Neuronal stem cell (in vitro differentiated cells): ENCODE measurements around the gene TRUB1. TPM values are rescaled to one million over a fixed set of nuclear protein-coding genes. Genes with fewer than 3 reads are reported as not detected.

Experiments used
- DNase-seq: peaks from one replicate; pipeline ENCODE4 v3.0.0-alpha.2; 2013; ENCODE audit warnings: low spot score
- H2AFZ ChIP-seq: one replicate; pipeline ENCODE4 v1.6.1; 2013; ENCODE audit warnings: mild to moderate bottlenecking, low read length, inconsistent platforms
- H2AK5ac ChIP-seq: 2 replicates; pipeline ENCODE4 v1.6.1; 2013; ENCODE audit warnings: low read depth, mild to moderate bottlenecking, inconsistent platforms, low read length, moderate library complexity, mixed read lengths
- H2BK120ac ChIP-seq: 2 replicates; pipeline ENCODE4 v1.6.1; 2013; ENCODE audit warnings: low read depth, mild to moderate bottlenecking, inconsistent platforms, low read length, moderate library complexity, mixed read lengths
- H2BK12ac ChIP-seq: one replicate; pipeline ENCODE4 v1.6.1; 2013; ENCODE audit warnings: low read length, inconsistent platforms
- H2BK15ac ChIP-seq: 2 replicates; pipeline ENCODE4 v1.6.1; 2013; ENCODE audit warnings: mild to moderate bottlenecking, low read length, inconsistent platforms, mixed read lengths
- H2BK5ac ChIP-seq: one replicate; pipeline ENCODE4 v1.6.1; 2013; ENCODE audit warnings: inconsistent platforms, mild to moderate bottlenecking, low read length, moderate library complexity
- H3K14ac ChIP-seq: one replicate; pipeline ENCODE4 v1.6.1; 2013; ENCODE audit warnings: low read length, inconsistent platforms
- H3K18ac ChIP-seq: 2 replicates; pipeline ENCODE4 v1.6.1; 2013; ENCODE audit warnings: low read length, inconsistent platforms
- H3K23ac ChIP-seq: 2 replicates; pipeline ENCODE4 v1.6.1; 2013; ENCODE audit warnings: low read depth, mild to moderate bottlenecking, mixed read lengths, low read length, inconsistent platforms; ENCODE audit not compliant: poor library complexity
- H3K27ac ChIP-seq: replicated peaks from 3 replicates; pipeline ENCODE4 v1.5.1; 2013; ENCODE audit warnings: low read length, inconsistent platforms
- H3K27me3 ChIP-seq, 3 experiments: 2 replicates each; pipeline ENCODE4 v1.6.1; 2013; ENCODE audit warnings: low read length in 3 of 3, mild to moderate bottlenecking in 2 of 3, inconsistent platforms in 1 of 3, low read depth in 1 of 3, mixed read lengths in 1 of 3, moderate library complexity in 1 of 3; ENCODE audit not compliant: control insufficient read depth in 3 of 3, insufficient read depth in 3 of 3
- H3K36me3 ChIP-seq, 2 donors: replicated peaks in 1 of 2; 2 replicates each; pipeline ENCODE4 v1.6.1; 2013; ENCODE audit warnings: low read length in 2 of 2; ENCODE audit not compliant: control insufficient read depth in 2 of 2, insufficient read depth in 2 of 2
- H3K4ac ChIP-seq: 2 replicates; pipeline ENCODE4 v1.6.1; 2013; ENCODE audit warnings: inconsistent platforms, mild to moderate bottlenecking, low read length, moderate library complexity
- H3K4me1 ChIP-seq, 2 donors: 1 replicate in 1 of 2; 2 replicates in 1 of 2; pipeline ENCODE4 v1.6.1; 2013; ENCODE audit warnings: low read length in 2 of 2, low read depth in 1 of 2; ENCODE audit not compliant: control insufficient read depth in 2 of 2, insufficient read depth in 1 of 2
- H3K4me2 ChIP-seq: one replicate; pipeline ENCODE4 v1.6.1; 2013; ENCODE audit warnings: mild to moderate bottlenecking, low read length, inconsistent platforms; ENCODE audit not compliant: insufficient read depth, poor library complexity, severe bottlenecking
- H3K4me3 ChIP-seq, 2 donors: 2 replicates each; pipeline ENCODE4 v1.5.1; 2013; ENCODE audit warnings: low read length in 2 of 2, mild to moderate bottlenecking in 2 of 2, inconsistent platforms in 1 of 2, moderate library complexity in 1 of 2
- H3K79me1 ChIP-seq: one replicate; pipeline ENCODE4 v1.6.1; 2013; ENCODE audit warnings: low read depth, mild to moderate bottlenecking, inconsistent platforms, low read length, moderate library complexity
- H3K9ac ChIP-seq: one replicate; pipeline ENCODE4 v1.6.1; 2013; ENCODE audit warnings: mild to moderate bottlenecking, low read depth, low read length, inconsistent platforms; ENCODE audit not compliant: poor library complexity
- H3K9me3 ChIP-seq, 2 donors: replicated peaks in 1 of 2; 2 replicates each; pipeline versions ENCODE3 to v1.6.1; 2013; ENCODE audit warnings: low read length in 2 of 2, mild to moderate bottlenecking in 2 of 2, inconsistent platforms in 1 of 2, low read depth in 1 of 2, mixed read lengths in 1 of 2, moderate library complexity in 1 of 2; ENCODE audit not compliant: control insufficient read depth in 2 of 2, insufficient read depth in 1 of 2
- H4K8ac ChIP-seq: one replicate; pipeline ENCODE4 v1.6.1; 2013; ENCODE audit warnings: low read depth, mild to moderate bottlenecking, inconsistent platforms, low read length, moderate library complexity
- H4K91ac ChIP-seq: one replicate; pipeline ENCODE4 v1.6.1; 2013; ENCODE audit warnings: low read length, low read depth, mild to moderate bottlenecking, inconsistent platforms; ENCODE audit not compliant: poor library complexity
- WGBS, 2 donors: extraction: QIAGEN DNeasy Blood & Tissue Kit; methylation state at CpG; one replicate each; pipeline ENCODE4 v1.1.7; 2013; ENCODE audit warnings: missing lambda C conversion rate in 2 of 2, mixed read lengths in 1 of 2; ENCODE audit not compliant: insufficient read length in 2 of 2, insufficient replicate concordance in 1 of 2; ENCODE audit errors: extremely low coverage in 2 of 2; 5-methylcytosine and 5-hydroxymethylcytosine counted together
- small RNA-seq: library from polyadenylated mRNA; stranded (forward); fragments of <200 nt; extraction: miRNeasy Mini kit (QIAGEN cat#:217004); gene quantifications from one replicate; pipeline ENCODE3, GENCODE V24; 2013; ENCODE audit not compliant: insufficient read depth

TRUB1 gene

DNA sequence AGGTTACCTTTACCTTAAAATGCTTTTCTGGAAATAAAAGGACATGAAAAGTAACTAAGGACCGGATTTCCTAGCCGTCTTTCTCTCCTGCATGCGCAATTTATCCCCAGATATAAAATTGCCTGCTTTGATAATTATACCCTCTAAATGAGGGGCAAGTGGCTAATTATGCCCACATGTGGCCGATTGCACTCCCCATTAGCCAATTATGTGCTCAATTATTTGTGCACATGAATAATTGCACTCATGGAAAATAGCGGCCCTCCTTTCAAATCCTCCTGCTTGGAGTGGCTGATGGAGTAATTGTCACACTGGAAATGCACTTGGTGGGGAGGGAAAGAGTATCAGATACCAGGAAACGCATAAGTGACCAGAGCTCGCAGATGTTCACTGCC lies 88.7 kb downstream of the TRUB1 start:
- peaks cover 2 to 9% of the 10 kb centered on the region in 2 donors for H3K4me1 ChIP-seq
- H3K4me3 ChIP-seq = no peak overlapping the region
- H3K27ac ChIP-seq = no peak overlapping the region
- no peak overlapping the region for H2BK120ac ChIP-seq
- no peak overlapping the region for H3K4ac ChIP-seq
- WGBS, 2 donors = no CpG with 5 or more reads among the region's 7 CpGs
- no peak overlapping the region for H2AK5ac ChIP-seq
- H3K4me2 ChIP-seq = no peak overlapping the region
- H3K79me1 ChIP-seq = no peaks in the 10 kb centered on the region
- H2BK5ac ChIP-seq = no peak overlapping the region
- H3K9me3 ChIP-seq = no peaks in the 10 kb centered on the region
- H2BK12ac ChIP-seq = no peak overlapping the region
- no peaks in the 10 kb centered on the region for H3K36me3 ChIP-seq
- H2BK15ac ChIP-seq = no peak overlapping the region
- H4K91ac ChIP-seq = peak overlapping the region; percentile 9
- no peak overlapping the region for H4K8ac ChIP-seq
- H3K23ac ChIP-seq = no peak overlapping the region
- no peak overlapping the region for H3K14ac ChIP-seq
- no peak overlapping the region for H3K9ac ChIP-seq
- no peak for DNase-seq
- no peak overlapping the region for H3K18ac ChIP-seq
- H2AFZ ChIP-seq = no peak overlapping the region
- peaks cover 0 to 4% (median 0%) of the 10 kb centered on the region in 3 experiments for H3K27me3 ChIP-seq

Small RNA genes lying within 50 kb of the gene (small RNA-seq; reads per million reads assigned to genes)
- gene RNU6-1121P = not detected
